ENCODE results near the gene NXPH3.

Gene NXPH3

GRCh38 chr17:49588726-49589576 is 13.3 kb downstream of the NXPH3 start:
- TF ChIP-seq CTCF (IDR thresholded peaks at IDR 0.05; ENCODE audit: borderline replicate concordance, control extremely low read depth, extremely low read depth, insufficient read depth, missing control alignments), result no peak
- in situ Hi-C loops (cut with MboI; ENCODE audit: low sequenced_read_pairs, unreplicated experiment), result no loop called here
- DNase-seq (ENCODE audit: low spot score), result no peak

- TF ChIP-seq CTCF (IDR thresholded peaks at IDR 0.05; ENCODE audit: borderline replicate concordance, control extremely low read depth, extremely low read depth, insufficient read depth, missing control alignments), result no peak
- in situ Hi-C loops (cut with MboI; ENCODE audit: low sequenced_read_pairs, unreplicated experiment), result no loop called here
- DNase-seq (ENCODE audit: low spot score), result no peak
These were observed 13.9 kb downstream of the NXPH3 start for GRCh38 chr17:49589577-49589927.

- no peak for TF ChIP-seq CTCF (IDR thresholded peaks at IDR 0.05; ENCODE audit: borderline replicate concordance, control extremely low read depth, extremely low read depth, insufficient read depth, missing control alignments)
- in situ Hi-C loops (cut with MboI; ENCODE audit: low sequenced_read_pairs, unreplicated experiment), result no loop called here
- DNase-seq (ENCODE audit: low spot score), result no peak
These were observed 15.2 kb downstream of the NXPH3 start for GRCh38 chr17:49590874-49591273.

GRCh38 chr17:49592263-49592662 is 16.6 kb downstream of the NXPH3 start:
- in situ Hi-C loops (cut with MboI; ENCODE audit: low sequenced_read_pairs, unreplicated experiment), result no loop called here
- DNase-seq (ENCODE audit: low spot score), result no peak
- no peak for TF ChIP-seq CTCF (IDR thresholded peaks at IDR 0.05; ENCODE audit: borderline replicate concordance, control extremely low read depth, extremely low read depth, insufficient read depth, missing control alignments)

- no peak for DNase-seq (ENCODE audit: low spot score)
- TF ChIP-seq CTCF (IDR thresholded peaks at IDR 0.05; ENCODE audit: borderline replicate concordance, control extremely low read depth, extremely low read depth, insufficient read depth, missing control alignments), result no peak
- in situ Hi-C loops (cut with MboI; ENCODE audit: low sequenced_read_pairs, unreplicated experiment), result no loop called here
These were observed 19.7 kb downstream of the NXPH3 start for GRCh38 chr17:49595328-49595727.

- in situ Hi-C loops (cut with MboI; ENCODE audit: low sequenced_read_pairs, unreplicated experiment), result no loop called here
- no peak for DNase-seq (ENCODE audit: low spot score)
These were observed 20.3 kb downstream of the NXPH3 start for GRCh38 chr17:49595980-49596379.

More at GRCh38 chr17:49595980-49596379, 20.3 kb downstream of the NXPH3 start:
- TF ChIP-seq CTCF (IDR thresholded peaks at IDR 0.05; ENCODE audit: borderline replicate concordance, control extremely low read depth, extremely low read depth, insufficient read depth, missing control alignments), result no peak
